ENCODE data around the gene SCD5. TPM values are rescaled to one million over a fixed set of nuclear protein-coding genes. Genes with fewer than 3 reads are reported as not detected.
A peak's percentile ranks its signal among the peaks of the same experiment; 100 is the strongest.

SCD5 gene
- total RNA-seq, 1 donor, result 18.0 TPM

DNA sequence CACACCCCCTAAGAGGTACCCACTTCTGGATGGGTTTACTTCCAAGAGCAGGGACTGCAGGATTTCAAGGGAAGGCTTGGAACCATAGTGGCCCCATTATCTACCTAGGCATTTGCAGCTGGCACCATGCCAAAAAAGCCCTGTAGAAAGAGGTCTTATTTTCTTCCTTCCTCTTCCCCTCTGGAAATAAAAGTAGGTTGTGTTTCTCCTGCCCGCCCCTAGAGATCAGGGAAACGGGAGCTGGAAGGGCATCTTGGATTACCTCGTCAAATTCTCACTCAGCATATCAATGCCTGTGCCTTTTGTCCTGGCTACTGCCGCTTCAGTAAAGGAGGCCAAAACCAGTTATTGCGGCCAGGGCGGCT is 1.6 kb downstream of the SCD5 start:
- DNase-seq (ENCODE audit: low read depth), result no peak
- TF ChIP-seq, protein P1, sequence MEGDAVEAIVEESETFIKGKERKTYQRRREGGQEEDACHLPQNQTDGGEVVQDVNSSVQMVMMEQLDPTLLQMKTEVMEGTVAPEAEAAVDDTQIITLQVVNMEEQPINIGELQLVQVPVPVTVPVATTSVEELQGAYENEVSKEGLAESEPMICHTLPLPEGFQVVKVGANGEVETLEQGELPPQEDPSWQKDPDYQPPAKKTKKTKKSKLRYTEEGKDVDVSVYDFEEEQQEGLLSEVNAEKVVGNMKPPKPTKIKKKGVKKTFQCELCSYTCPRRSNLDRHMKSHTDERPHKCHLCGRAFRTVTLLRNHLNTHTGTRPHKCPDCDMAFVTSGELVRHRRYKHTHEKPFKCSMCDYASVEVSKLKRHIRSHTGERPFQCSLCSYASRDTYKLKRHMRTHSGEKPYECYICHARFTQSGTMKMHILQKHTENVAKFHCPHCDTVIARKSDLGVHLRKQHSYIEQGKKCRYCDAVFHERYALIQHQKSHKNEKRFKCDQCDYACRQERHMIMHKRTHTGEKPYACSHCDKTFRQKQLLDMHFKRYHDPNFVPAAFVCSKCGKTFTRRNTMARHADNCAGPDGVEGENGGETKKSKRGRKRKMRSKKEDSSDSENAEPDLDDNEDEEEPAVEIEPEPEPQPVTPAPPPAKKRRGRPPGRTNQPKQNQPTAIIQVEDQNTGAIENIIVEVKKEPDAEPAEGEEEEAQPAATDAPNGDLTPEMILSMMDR (IDR thresholded peaks at IDR 0.05; ENCODE audit: insufficient read depth, low read length), result no peak
- peak overlapping the region; percentile 82 for H3K4me3 ChIP-seq (ENCODE audit: low read depth, low read length)

DNA sequence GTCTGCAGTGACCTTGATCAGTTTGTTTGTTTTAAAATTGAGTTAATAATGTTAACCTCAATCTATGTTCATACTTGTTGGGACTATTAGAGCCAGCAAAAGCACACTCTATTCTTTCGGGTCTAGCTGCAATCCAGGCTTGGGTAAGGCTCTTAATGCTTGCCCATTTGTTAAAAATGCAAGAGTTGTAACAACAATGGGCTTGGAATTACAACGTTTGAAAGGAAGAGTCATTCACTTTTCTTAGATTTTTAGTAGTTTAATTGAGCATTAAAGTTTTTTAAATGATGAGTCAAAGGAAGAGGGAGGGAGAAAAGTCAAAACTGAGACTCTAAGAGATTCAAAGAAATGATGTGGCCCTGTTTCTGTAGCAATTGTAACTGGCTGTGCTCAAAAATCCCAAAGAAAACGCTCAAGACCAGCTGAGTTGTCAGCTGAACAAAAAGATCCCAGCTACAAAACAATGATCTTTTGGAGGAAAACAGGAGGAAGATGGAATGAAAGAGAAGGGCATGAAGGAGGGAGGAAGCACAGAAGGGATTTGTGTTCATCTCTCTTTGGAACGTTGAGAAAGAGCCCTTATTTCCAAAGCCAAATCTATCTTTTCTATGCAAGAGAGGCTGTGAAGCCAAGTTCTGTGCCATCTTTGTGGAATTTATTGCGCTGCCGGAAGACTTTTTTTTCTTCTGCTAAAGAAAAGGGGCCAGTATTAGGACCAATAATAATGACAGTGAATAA is 5.5 kb downstream of the SCD5 start:
- TF ChIP-seq, protein P1 (IDR thresholded peaks at IDR 0.05; ENCODE audit: insufficient read depth, low read length), result no peak
- DNase-seq (ENCODE audit: low read depth), result peak; percentile 36
- H3K4me3 ChIP-seq (ENCODE audit: low read depth, low read length), result no peak overlapping the region

DNA sequence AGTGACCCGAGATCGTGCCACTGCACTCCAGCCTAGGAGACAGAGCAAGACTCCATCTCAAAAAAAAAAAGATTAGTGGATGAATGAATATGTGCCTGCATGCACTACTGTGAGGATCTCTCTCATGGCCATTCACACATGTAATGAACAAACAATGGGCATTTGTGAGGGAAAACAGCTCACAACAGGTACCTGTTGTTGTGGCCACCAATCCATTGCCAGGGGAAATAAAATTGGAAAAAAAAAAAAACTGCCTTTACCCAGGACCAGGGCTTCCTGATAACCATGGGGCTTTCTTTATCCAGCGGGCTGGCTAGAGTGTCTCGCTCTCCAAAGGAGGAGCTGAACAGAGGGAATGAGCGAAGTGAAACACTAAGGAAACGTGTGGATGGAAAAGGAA is 7.4 kb downstream of the SCD5 start:
- TF ChIP-seq, protein P1 (IDR thresholded peaks at IDR 0.05; ENCODE audit: insufficient read depth, low read length), result no peak
- H3K4me3 ChIP-seq (ENCODE audit: low read depth, low read length), result no peak overlapping the region
- no peak for DNase-seq (ENCODE audit: low read depth)

DNA sequence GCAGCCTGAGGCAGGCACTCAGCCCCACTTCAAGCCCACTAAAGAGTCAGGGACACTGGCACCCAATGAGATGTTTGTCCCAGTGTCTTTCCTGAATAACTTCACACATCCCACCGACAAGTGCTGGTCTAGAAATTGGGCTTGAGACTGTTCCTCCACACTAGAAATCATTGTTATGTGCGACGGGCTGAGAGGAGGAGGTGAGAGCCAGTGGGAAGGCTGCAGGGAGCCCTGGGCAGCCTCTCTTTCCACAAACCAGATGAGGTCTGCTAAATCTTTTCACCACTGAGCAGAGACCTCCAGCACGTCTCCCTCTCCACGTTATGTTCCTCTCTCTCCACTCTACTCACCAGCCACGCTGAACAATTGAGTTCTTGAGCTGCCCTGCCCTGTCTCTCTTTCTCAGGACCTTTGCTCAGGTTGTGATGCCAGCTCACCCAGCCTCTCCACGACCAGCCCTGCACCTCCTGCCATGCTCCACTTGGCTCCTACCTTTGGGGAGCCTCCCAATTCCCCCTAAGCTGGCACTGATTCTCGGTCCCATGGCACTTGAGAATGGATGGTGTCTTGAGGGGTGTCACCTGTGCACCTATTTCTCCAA is 8.4 kb downstream of the SCD5 start:
- no peak for DNase-seq (ENCODE audit: low read depth)
- TF ChIP-seq, protein P1 (IDR thresholded peaks at IDR 0.05; ENCODE audit: insufficient read depth, low read length), result no peak
- H3K4me3 ChIP-seq (ENCODE audit: low read depth, low read length), result no peak overlapping the region

DNA sequence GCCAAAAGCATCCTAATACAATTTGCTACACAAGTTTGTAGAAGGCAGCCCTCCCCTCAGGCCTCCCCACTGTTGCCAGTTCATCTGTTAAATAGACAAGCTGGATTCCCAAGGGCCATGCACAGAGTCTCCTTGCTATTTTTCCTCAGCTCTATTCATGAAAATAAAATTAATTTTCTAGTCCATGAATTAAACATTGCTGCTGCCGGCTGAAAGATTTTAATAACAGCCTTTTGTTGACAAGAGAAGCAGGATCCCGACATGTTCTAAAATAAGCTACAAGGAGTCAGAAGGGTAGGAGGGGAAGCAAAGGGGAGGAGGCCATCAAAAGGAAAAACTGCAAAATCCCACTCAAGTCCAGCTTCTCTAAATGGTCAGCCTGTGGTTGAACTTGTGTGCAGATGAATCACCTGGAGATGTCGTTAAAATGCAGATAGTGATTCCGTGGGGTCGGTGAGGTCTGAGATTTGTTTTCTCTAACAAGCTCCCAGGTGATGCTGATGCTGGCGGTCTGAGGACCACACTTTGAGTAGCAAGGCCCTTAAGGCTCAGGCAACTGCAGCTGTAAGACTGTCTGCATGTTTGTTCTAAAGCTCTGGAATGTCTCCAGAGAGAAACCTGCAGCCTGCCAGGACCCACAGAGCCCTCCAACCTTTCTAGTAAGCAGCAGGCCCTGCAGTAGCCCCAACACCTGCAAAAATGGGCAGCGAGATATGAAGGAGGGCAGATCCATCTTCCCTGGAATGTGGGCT is 9.4 kb downstream of the SCD5 start:
- TF ChIP-seq, protein P1 (IDR thresholded peaks at IDR 0.05; ENCODE audit: insufficient read depth, low read length), result no peak
- DNase-seq (ENCODE audit: low read depth), result no peak

DNA sequence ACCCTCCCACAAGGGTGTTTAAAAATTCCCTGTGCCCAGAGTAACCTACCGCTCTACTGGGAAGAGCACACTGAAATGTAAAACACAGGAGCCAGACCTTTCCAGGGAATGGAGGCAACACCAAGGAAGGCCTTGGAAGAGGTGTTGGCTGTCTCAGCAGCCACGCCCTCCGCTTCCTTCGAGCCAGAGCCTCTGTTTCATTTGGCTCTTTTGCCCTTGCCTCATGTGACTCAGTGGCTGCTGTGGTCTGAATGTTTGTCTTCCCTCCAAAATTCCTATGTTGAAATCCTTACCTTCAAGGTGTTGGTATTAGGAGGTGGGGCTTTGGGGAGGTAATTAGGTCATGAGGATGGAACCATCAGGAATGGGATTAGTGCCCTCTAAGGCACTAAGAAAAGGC is 11.3 kb downstream of the SCD5 start:
- TF ChIP-seq, protein P1 (IDR thresholded peaks at IDR 0.05; ENCODE audit: insufficient read depth, low read length), result no peak
- DNase-seq (ENCODE audit: low read depth), result peak; percentile 49
- no peak overlapping the region for H3K4me3 ChIP-seq (ENCODE audit: low read depth, low read length)

More for the DNA sequence above, 9.4 kb downstream of the SCD5 start:
- H3K4me3 ChIP-seq (ENCODE audit: low read depth, low read length), result no peak overlapping the region
